ENCODE results near the gene FILIP1L. TPM values are rescaled to one million over a fixed set of nuclear protein-coding genes. Genes with fewer than 3 reads are reported as not detected.
A peak's percentile ranks its signal among the peaks of the same experiment; 100 is the strongest.

FILIP1L gene
- total and polyA plus RNA-seq, 11 donors, result 18.2 to 120 (median 77.3) TPM

- Histone ChIP-seq H3K27me3 (no peaks in the 10 kb centered on the region), H3K27ac (peak overlapping the region in 11 of 12 donors; percentile 10 to 92 (median 80)), H3K9me3 (no peaks in the 10 kb centered on the region), H3K36me3 (no peaks in the 10 kb centered on the region), H3K4me1 (peaks cover 7 to 68% (median 39%) of the 10 kb centered on the region in 12 donors), H3K4me3 (peak overlapping the region in 1 of 12 donors; percentile 18)
- DNase-seq (no peak), ATAC-seq (no peak)
- TF ChIP-seq POLR2A (IDR thresholded peaks at IDR 0.05) (no peak), CTCF (IDR thresholded peaks at IDR 0.05) (no peak)
- WGBS, 4 donors, result 64 to 81% (median 71%) methylated on average over 2 of the region's 2 CpGs
- intact Hi-C loops (cut with DNase I), result loop anchor here in 4 of 10 donors (10.0 kb wide), 3 partner anchors 92 to 172 kb away; no protein-coding TSS in a partner anchor
Measured at GRCh38 chr3:100046986-100047385, 67.3 kb downstream of the FILIP1L start.

- Histone ChIP-seq H3K36me3 (no peaks in the 10 kb centered on the region), H3K27me3 (no peaks in the 10 kb centered on the region), H3K27ac (peak overlapping the region; percentile 3 to 92 (median 76)), H3K9me3 (no peaks in the 10 kb centered on the region), H3K4me1 (peaks cover 12 to 81% (median 51%) of the 10 kb centered on the region in 12 donors), H3K4me3 (no peak overlapping the region)
- DNase-seq (peak; percentile 80 to 85 (median 82)), ATAC-seq (peak; percentile 48 to 88 (median 74))
- 38 to 59% (median 42%) methylated on average over 3 of the region's 3 CpGs for WGBS, 4 donors
- no peak for TF ChIP-seq CTCF (IDR thresholded peaks at IDR 0.05)
- TF ChIP-seq POLR2A (IDR thresholded peaks at IDR 0.05), result no peak
- intact Hi-C loops (cut with DNase I), result loop anchor here in 4 of 10 donors (10.0 kb wide), 3 partner anchors 91 to 171 kb away; no protein-coding TSS in a partner anchor
Measured at GRCh38 chr3:100045696-100046095, 68.6 kb downstream of the FILIP1L start.

GRCh38 chr3:100044369-100044768, 69.9 kb downstream of the FILIP1L start:
- no peaks in the 10 kb centered on the region for H3K9me3 ChIP-seq
- H3K27me3 ChIP-seq, result no peaks in the 10 kb centered on the region
- ATAC-seq (peak in 1 of 4 donors; percentile 25), DNase-seq (no peak)
- H3K36me3 ChIP-seq, result no peaks in the 10 kb centered on the region
- H3K4me3 ChIP-seq, result no peak overlapping the region
- TF ChIP-seq POLR2A (IDR thresholded peaks at IDR 0.05) (no peak), CTCF (IDR thresholded peaks at IDR 0.05) (no peak)
- H3K27ac ChIP-seq, result peak overlapping the region in 11 of 12 donors; percentile 3 to 92 (median 80)
- peaks cover 20 to 90% (median 60%) of the 10 kb centered on the region in 12 donors for H3K4me1 ChIP-seq
- intact Hi-C loops (cut with DNase I), result loop anchor here in 8 of 10 donors (5.0 to 10.0 kb wide), 7 partner anchors 37 to 170 kb away; no protein-coding TSS in a partner anchor

- DNase-seq, result no peak
- Histone ChIP-seq H3K27me3 (no peaks in the 10 kb centered on the region), H3K4me3 (no peak overlapping the region), H3K4me1 (peaks cover 20 to 86% (median 58%) of the 10 kb centered on the region in 12 donors), H3K9me3 (no peaks in the 10 kb centered on the region), H3K27ac (peak overlapping the region; percentile 1 to 93 (median 90)), H3K36me3 (no peaks in the 10 kb centered on the region)
- TF ChIP-seq POLR2A (IDR thresholded peaks at IDR 0.05) (no peak), CTCF (IDR thresholded peaks at IDR 0.05) (no peak)
- WGBS, 4 donors, result 87 to 92% (median 88%) methylated on average over 1 of the region's 1 CpG
- intact Hi-C loops (cut with DNase I), result loop anchor here in 8 of 10 donors (5.0 to 10.0 kb wide), 7 partner anchors 36 to 168 kb away; no protein-coding TSS in a partner anchor
- ATAC-seq, result no peak
Measured at GRCh38 chr3:100043271-100043670, 71.0 kb downstream of the FILIP1L start.

All from heart left ventricle (tissue), 16 donors.